Keratinocyte (primary cell): ENCODE data around the gene OR1A2.

Experiments
- CTCF ChIP-seq, 3 experiments: IDR thresholded peaks in 1 of 3; conservative IDR thresholded peaks in 1 of 3; optimal IDR thresholded peaks in 1 of 3; 2 replicates in 2 of 3; 3 replicates in 1 of 3; pipeline versions ENCODE3 to v1.5.1; 2011; ENCODE audit warnings: low read length in 3 of 3, mild to moderate bottlenecking in 3 of 3, moderate library complexity in 2 of 3, control low read depth in 1 of 3, inconsistent platforms in 1 of 3; ENCODE audit not compliant: insufficient read depth in 2 of 3; ENCODE audit errors: extremely low read depth in 1 of 3
- EZH2 ChIP-seq: IDR thresholded peaks from one replicate; pipeline ENCODE4 v1.6.1; 2012; ENCODE audit warnings: inconsistent platforms, mild to moderate bottlenecking, low read length, moderate library complexity

GRCh38 chr17:3167574-3167973, 29.7 kb upstream of the OR1A2 start:
- no peak for TF ChIP-seq EZH2
- TF ChIP-seq CTCF (optimal IDR thresholded peaks at IDR 0.05 in 1 of 3, IDR thresholded peaks at IDR 0.05 in 1 of 3, conservative IDR thresholded peaks at IDR 0.05 in 1 of 3; ENCODE audit: extremely low read depth in 1 of 3, insufficient read depth in 2 of 3, low read length in 3 of 3), result no peak
